Measurements from ENCODE around the gene MAPKAPK3. TPM values are rescaled to one million over a fixed set of nuclear protein-coding genes. Genes with fewer than 3 reads are reported as not detected.

The MAPKAPK3 gene
- total and polyA plus RNA-seq, 8 donors, result 15.8 to 30.6 (median 23.1) TPM

DNA sequence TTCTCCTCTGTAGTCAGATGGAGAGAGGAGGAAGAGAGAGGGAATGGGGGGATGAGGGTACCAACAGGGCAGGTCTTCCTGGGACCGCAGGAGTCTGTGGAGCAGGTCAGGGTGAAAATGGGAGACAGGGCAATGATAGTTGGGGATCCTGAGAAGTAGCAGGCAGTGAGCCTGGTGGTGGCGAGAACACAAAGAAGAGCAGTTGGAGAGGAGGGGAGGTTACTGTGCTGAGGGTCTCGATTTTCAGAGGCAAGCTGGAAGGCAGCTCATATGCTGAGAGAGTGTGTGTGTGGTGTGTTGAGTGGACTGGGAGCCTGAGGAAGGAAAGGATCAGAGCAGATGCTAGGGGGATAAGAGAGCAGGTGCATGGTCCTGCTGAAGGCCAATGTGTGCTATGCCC is 55.7 kb downstream of the MAPKAPK3 start:
- Histone ChIP-seq H3K9me3 (no peaks in the 10 kb centered on the region), H3K27ac (no peak overlapping the region), H3K4me3 (no peak overlapping the region), H3K27me3 (peaks cover 0 to 17% (median 7%) of the 10 kb centered on the region in 4 donors), H3K4me1 (no peaks in the 10 kb centered on the region), H3K36me3 (no peaks in the 10 kb centered on the region)
- TF ChIP-seq, protein P1, sequence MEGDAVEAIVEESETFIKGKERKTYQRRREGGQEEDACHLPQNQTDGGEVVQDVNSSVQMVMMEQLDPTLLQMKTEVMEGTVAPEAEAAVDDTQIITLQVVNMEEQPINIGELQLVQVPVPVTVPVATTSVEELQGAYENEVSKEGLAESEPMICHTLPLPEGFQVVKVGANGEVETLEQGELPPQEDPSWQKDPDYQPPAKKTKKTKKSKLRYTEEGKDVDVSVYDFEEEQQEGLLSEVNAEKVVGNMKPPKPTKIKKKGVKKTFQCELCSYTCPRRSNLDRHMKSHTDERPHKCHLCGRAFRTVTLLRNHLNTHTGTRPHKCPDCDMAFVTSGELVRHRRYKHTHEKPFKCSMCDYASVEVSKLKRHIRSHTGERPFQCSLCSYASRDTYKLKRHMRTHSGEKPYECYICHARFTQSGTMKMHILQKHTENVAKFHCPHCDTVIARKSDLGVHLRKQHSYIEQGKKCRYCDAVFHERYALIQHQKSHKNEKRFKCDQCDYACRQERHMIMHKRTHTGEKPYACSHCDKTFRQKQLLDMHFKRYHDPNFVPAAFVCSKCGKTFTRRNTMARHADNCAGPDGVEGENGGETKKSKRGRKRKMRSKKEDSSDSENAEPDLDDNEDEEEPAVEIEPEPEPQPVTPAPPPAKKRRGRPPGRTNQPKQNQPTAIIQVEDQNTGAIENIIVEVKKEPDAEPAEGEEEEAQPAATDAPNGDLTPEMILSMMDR (IDR thresholded peaks at IDR 0.05), result no peak
- intact Hi-C loops (cut with DNase I), result no loop called here
- ATAC-seq, result no peak
- FAIRE-seq, result no peak
- 76 to 82% methylated on average over 3 of the region's 3 CpGs for WGBS, 2 donors
- no peak for DNase-seq

DNA sequence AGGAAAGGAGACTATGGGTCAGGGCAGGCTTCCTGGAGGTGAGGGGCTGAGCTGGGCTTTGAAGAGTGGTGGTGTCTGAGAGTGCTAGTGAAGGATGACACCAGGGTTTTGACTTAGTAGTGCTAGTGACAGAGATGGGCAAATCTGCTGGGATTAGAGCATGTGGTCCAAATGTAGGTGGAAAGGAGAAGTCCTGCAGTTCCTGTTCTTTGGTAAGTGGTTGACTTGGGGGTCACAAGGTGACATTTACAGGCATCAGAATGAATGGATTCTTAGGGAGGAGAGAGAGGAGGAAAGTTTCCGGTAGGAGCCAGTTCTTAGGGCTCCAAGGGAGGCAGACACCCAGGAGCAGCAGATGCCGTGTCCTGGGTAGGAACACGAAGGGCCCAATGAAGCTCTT is 57.0 kb downstream of the MAPKAPK3 start:
- Histone ChIP-seq H3K4me3 (no peak overlapping the region), H3K27ac (no peak overlapping the region), H3K9me3 (no peaks in the 10 kb centered on the region), H3K4me1 (no peaks in the 10 kb centered on the region), H3K27me3 (peaks cover 0 to 29% (median 10%) of the 10 kb centered on the region in 4 donors), H3K36me3 (no peaks in the 10 kb centered on the region)
- FAIRE-seq (no peak), DNase-seq (no peak), ATAC-seq (no peak)
- intact Hi-C loops (cut with DNase I), result no loop called here
- TF ChIP-seq, protein P1 (IDR thresholded peaks at IDR 0.05), result no peak
- WGBS, 2 donors, result 48 to 53% methylated on average over 3 of the region's 3 CpGs

DNA sequence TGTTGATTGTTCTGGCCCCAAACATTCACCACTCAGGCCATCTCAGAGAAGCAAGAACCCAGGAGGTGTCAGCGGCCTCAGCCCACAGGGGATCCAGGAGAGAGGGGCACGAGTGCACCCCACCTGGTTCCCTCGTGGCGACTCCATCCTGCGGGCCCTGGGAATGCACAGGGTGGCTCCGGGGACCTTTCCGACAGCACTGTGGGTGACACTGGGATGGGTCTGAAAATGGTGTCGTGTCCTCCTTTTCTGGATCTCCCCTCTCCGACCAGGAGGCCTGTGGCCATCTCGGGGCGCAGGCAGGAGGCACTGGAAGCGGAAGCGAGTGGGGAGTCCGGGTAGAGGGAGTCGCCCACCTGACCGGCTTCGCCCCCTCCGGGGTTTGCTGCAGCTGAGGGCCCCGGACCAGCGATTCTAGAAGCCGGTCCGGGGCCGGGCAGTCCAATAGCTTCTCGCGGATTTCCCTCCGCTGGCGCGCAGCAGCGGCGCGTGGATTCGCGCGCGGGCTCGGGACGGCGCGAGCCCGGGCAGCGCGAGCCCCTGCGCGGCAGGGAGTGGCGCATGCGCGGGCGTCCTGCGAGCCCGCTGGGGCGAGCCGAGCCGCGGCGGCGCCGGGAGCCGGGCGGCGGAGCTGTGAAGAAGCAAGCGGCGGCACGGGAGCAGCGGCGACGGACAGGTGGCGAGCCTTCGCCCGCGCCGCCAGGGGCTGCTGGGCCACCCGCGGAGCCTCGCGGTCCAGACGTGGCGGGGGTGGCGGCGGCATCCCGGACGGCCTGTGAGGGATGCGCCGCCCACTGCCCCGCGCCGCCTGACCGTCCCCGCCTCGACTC is 57.6 kb downstream of the MAPKAPK3 start, which contains the start of gene DOCK3:
TSS of gene DOCK3 (plus strand) at position 579 of the 830 bp plus-strand sequence. CDS start 337 bp downstream, outside the sequence.
- Histone ChIP-seq H3K36me3 (no peaks in the 10 kb centered on the region), H3K4me1 (no peaks in the 10 kb centered on the region), H3K9me3 (no peaks in the 10 kb centered on the region), H3K27ac (no peak within 1 kb of the TSS), H3K4me3 (peak within 1 kb of the TSS; percentile 17 to 42 (median 32)), H3K27me3 (peaks cover 0 to 34% (median 10%) of the 10 kb centered on the region in 4 donors)
- TF ChIP-seq, protein P1 (IDR thresholded peaks at IDR 0.05), result no peak
- FAIRE-seq, result no peak
- intact Hi-C loops (cut with DNase I), result no loop called here
- peak; percentile 29 to 90 (median 57) for DNase-seq
- WGBS, 2 donors, result 4 to 5% methylated on average over 67 to 89 of the region's 89 CpGs
- peak; percentile 91 to 97 (median 95) for ATAC-seq

DNA sequence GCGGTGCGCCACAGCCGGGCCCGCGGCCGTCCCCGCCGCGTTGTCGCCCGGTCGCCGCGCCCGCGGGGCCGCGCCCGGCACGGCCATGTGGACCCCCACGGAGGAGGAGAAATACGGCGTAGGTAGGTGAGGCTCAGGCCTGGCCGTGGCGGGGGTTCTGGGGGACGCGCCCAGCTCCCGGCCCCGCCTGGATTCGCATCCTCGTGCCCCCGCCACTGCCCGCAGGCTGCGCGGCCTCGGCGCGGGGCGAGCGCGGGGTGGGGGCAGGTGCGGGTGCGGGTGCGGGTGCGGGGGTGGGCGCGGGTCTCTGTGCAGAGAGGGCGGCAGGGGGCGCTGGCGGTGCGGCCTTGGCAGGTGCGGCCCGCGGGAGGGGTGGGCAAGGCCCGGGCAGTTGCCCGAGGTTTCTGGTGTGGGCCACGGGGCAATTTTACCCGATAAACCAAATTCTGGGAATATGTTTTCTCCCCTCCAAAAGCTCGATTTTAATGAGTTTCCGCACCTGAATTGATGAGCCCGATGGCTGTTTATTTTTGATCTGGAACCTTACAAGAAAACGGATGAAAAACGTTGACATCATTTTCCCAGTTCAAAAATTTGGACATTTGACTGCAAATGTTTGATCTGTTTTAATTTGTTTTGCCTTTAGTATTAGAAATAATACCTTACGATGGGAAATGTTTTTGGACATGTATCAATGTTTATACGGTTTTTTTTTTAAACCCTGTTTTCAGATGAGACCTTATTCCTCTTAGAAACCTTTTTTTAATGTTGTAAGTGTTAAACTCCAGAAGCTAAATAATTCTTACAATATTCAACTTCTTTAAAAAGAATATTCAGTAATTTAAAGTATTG is 58.5 kb downstream of the MAPKAPK3 start:
- Histone ChIP-seq H3K4me1 (no peaks in the 10 kb centered on the region), H3K27ac (no peak overlapping the region), H3K36me3 (no peaks in the 10 kb centered on the region), H3K27me3 (peaks cover 0 to 40% (median 10%) of the 10 kb centered on the region in 4 donors), H3K9me3 (no peaks in the 10 kb centered on the region), H3K4me3 (peak overlapping the region in 3 of 4 donors; percentile 24 to 42 (median 39))
- 3 to 4% methylated on average over 42 to 65 of the region's 65 CpGs for WGBS, 2 donors
- intact Hi-C loops (cut with DNase I), result no loop called here
- TF ChIP-seq, protein P1 (IDR thresholded peaks at IDR 0.05), result peak in 1 of 4 donors; percentile 11
- ATAC-seq (peak in 3 of 4 donors; percentile 68 to 72 (median 69)), FAIRE-seq (no peak), DNase-seq (peak in 5 of 6 donors; percentile 11 to 78 (median 45))
